Peyer's patch (tissue), 4 donors: ENCODE results near the gene PCK1. TPM values are rescaled to one million over a fixed set of nuclear protein-coding genes. Genes with fewer than 3 reads are reported as not detected.

Source experiments
- DNase-seq, 3 donors: peaks; one replicate each; pipeline ENCODE4 v3.0.0-alpha.2; 2017 to 2019
- H3K27ac ChIP-seq, 4 donors: fragments of 200-600 bp; sonication (generic); one replicate each; pipeline ENCODE4 v1.5.1; 2016 to 2019
- H3K27me3 ChIP-seq, 2 donors: fragments of 200-600 bp; sonication (generic); one replicate each; pipeline ENCODE4 v1.5.1; 2019
- H3K36me3 ChIP-seq, 3 donors: fragments of 200-600 bp; sonication (generic); one replicate each; pipeline ENCODE4 v1.5.1; 2016 to 2019
- H3K4me1 ChIP-seq, 4 donors: fragments of 200-600 bp; sonication (generic); one replicate each; pipeline ENCODE4 v1.5.1; 2016 to 2019
- H3K4me3 ChIP-seq, 4 donors: fragments of 200-600 bp; sonication (generic); 1 replicate in 3 of 4; 2 replicates in 1 of 4; pipeline ENCODE4 v1.5.1; 2016 to 2019; ENCODE audit warnings: mild to moderate bottlenecking in 1 of 4
- H3K9me3 ChIP-seq, 4 donors: fragments of 200-600 bp; sonication (generic); one replicate each; pipeline ENCODE4 v1.5.1; 2016 to 2019; ENCODE audit warnings: mild to moderate bottlenecking in 1 of 4
- POLR2A ChIP-seq, 2 donors: fragments of 450-650 bp; IDR thresholded peaks; one replicate each; pipeline ENCODE4 v1.5.1; 2017; ENCODE audit warnings: antibody characterized with exemption in 2 of 2, mild to moderate bottlenecking in 2 of 2, moderate library complexity in 2 of 2
- total RNA-seq, 4 donors: library from RNA; depleted of rRNA; stranded (reverse); fragments of >200 nt; gene quantifications; one replicate each; pipeline ENCODE4 v1.1.0, GENCODE V29; 2016
- TF ChIP-seq, protein P1 (sequence below), 6 experiments: fragments of 450-650 bp in 4 of 6; fragments of 200-600 bp in 2 of 6; sonication (generic) in 1 of 6; IDR thresholded peaks; one replicate each; pipeline ENCODE4 v1.5.1; 2017 to 2019; ENCODE audit warnings: antibody characterized with exemption in 6 of 6, mild to moderate bottlenecking in 3 of 6, moderate library complexity in 1 of 6

PCK1 gene
- total RNA-seq, 4 donors from 2014 or later = 98.2 to 2,194 (median 572) TPM

DNA sequence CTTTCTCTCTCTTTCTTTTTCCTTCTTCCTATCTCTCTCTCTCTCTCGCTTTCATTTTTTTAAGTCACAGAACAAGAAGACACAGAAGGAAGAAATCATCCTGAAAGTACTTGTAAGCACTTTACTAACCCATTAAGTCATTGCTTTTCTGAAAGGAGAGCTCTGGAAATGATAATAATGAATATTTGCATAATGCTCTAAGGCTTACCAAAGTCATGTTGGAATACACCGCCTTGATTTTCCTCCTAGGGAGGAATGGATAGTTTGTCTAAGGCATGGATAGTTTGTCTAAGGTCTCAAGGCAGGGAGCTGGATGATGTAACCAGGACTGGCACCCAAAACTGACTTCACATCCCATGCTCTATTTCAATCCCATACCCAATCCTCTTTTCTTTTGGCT lies 23.1 kb upstream of the PCK1 start:
- Histone ChIP-seq H3K36me3 (no peaks in the 10 kb centered on the region), H3K27me3 (no peaks in the 10 kb centered on the region), H3K9me3 (no peaks in the 10 kb centered on the region), H3K27ac (peak overlapping the region in 3 of 4 donors; percentile 54 to 90 (median 83)), H3K4me3 (no peak overlapping the region), H3K4me1 (peaks cover 0 to 21% (median 5%) of the 10 kb centered on the region in 4 donors)
- DNase-seq = no peak
- TF ChIP-seq, protein P1, sequence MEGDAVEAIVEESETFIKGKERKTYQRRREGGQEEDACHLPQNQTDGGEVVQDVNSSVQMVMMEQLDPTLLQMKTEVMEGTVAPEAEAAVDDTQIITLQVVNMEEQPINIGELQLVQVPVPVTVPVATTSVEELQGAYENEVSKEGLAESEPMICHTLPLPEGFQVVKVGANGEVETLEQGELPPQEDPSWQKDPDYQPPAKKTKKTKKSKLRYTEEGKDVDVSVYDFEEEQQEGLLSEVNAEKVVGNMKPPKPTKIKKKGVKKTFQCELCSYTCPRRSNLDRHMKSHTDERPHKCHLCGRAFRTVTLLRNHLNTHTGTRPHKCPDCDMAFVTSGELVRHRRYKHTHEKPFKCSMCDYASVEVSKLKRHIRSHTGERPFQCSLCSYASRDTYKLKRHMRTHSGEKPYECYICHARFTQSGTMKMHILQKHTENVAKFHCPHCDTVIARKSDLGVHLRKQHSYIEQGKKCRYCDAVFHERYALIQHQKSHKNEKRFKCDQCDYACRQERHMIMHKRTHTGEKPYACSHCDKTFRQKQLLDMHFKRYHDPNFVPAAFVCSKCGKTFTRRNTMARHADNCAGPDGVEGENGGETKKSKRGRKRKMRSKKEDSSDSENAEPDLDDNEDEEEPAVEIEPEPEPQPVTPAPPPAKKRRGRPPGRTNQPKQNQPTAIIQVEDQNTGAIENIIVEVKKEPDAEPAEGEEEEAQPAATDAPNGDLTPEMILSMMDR (IDR thresholded peaks at IDR 0.05) = no peak
- no peak for TF ChIP-seq POLR2A (IDR thresholded peaks at IDR 0.05)

DNA sequence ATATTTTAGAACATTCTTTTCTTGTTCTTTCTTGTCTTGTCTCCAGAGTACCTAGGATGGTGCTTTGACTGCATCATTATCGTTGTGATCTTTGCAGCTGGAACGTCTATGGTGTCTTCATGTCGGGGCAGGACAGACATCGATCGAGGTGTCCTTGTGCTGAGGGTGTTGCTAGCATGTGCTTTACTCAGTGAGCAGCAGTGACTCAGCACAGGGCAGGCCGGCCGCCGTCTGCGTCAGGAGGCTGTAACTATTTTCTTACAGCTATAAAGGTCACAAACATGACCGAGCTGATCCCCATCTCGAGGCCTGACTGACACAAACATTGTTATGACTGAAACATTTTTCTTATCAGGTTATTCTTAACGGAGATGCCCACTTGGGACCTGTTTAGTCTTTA lies 21.0 kb upstream of the PCK1 start:
- H3K9me3 ChIP-seq = no peaks in the 10 kb centered on the region
- DNase-seq = peak in 1 of 3 donors; percentile 82
- H3K36me3 ChIP-seq = no peaks in the 10 kb centered on the region
- H3K4me1 ChIP-seq = peaks cover 0 to 29% (median 5%) of the 10 kb centered on the region in 4 donors
- no peaks in the 10 kb centered on the region for H3K27me3 ChIP-seq
- peak overlapping the region in 2 of 4 donors; percentile 79 to 89 for H3K27ac ChIP-seq
- TF ChIP-seq POLR2A (IDR thresholded peaks at IDR 0.05) = no peak
- TF ChIP-seq, protein P1 (IDR thresholded peaks at IDR 0.05) = no peak
- no peak overlapping the region for H3K4me3 ChIP-seq

DNA sequence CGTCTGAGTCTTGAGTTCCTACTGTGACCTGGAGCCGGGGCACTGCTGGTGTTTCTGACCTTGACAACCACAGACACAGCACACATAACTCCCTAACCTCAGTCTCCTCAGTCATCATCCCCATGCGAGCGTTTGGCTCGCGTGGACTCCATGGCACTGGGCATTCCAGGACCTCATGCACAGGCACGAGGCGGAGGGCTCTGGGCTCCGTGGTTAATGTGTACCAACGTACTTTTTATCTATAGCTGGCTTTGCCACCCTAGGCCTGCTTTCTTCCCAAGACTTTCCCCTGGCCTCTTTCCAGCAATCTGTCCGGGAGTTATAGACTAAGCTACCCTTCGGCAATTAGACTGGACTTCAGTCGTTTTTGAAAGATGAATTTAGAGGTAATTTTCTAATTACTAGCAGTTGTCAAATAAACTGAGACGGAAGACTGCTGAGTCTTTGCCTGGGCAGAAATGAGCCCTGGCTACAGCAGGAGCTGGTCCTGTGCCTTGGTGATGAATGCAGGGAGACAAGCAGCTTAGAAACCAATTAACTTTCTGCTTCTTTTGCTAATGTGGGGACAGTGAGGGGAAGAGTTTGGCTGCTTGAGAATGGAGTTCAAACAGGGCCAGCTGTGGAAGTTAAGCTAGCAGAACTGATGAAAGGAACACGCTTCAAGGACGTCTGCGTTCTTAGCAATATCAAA lies 19.9 kb upstream of the PCK1 start:
- H3K4me3 ChIP-seq = peak overlapping the region in 1 of 4 donors; percentile 24
- peak overlapping the region in 3 of 4 donors; percentile 36 to 89 (median 79) for H3K27ac ChIP-seq
- peak in 2 of 3 donors; percentile 77 to 83 for DNase-seq
- no peaks in the 10 kb centered on the region for H3K36me3 ChIP-seq
- H3K27me3 ChIP-seq = no peaks in the 10 kb centered on the region
- no peaks in the 10 kb centered on the region for H3K9me3 ChIP-seq
- H3K4me1 ChIP-seq = peaks cover 0 to 40% (median 3%) of the 10 kb centered on the region in 4 donors
- TF ChIP-seq, protein P1 (IDR thresholded peaks at IDR 0.05) = no peak
- TF ChIP-seq POLR2A (IDR thresholded peaks at IDR 0.05) = peak in 1 of 2 donors; percentile 61

DNA sequence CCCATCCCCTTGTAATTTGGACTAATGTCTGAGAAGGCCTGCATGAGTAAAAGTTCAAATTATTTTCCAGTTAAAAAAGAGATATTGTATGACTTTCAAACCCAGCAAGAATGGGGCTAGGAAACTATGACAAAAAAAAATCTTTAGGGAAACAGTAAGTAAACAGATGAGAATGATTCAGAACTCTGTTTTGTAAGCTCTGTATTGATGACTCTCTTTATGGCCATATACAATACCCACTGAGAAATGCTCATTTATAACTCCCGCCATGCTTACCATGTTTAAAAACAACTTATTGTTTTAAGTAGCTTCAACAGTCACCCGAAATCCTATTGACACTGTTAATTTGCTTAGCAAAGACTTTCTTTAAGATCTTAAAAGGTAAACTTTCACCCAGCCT lies 17.2 kb upstream of the PCK1 start:
- DNase-seq = no peak
- Histone ChIP-seq H3K9me3 (no peaks in the 10 kb centered on the region), H3K36me3 (no peaks in the 10 kb centered on the region), H3K27ac (peak overlapping the region in 1 of 4 donors; percentile 92), H3K4me3 (no peak overlapping the region), H3K27me3 (no peaks in the 10 kb centered on the region), H3K4me1 (peaks cover 0 to 40% (median 3%) of the 10 kb centered on the region in 4 donors)
- TF ChIP-seq, protein P1 (IDR thresholded peaks at IDR 0.05) = no peak
- TF ChIP-seq POLR2A (IDR thresholded peaks at IDR 0.05) = no peak

DNA sequence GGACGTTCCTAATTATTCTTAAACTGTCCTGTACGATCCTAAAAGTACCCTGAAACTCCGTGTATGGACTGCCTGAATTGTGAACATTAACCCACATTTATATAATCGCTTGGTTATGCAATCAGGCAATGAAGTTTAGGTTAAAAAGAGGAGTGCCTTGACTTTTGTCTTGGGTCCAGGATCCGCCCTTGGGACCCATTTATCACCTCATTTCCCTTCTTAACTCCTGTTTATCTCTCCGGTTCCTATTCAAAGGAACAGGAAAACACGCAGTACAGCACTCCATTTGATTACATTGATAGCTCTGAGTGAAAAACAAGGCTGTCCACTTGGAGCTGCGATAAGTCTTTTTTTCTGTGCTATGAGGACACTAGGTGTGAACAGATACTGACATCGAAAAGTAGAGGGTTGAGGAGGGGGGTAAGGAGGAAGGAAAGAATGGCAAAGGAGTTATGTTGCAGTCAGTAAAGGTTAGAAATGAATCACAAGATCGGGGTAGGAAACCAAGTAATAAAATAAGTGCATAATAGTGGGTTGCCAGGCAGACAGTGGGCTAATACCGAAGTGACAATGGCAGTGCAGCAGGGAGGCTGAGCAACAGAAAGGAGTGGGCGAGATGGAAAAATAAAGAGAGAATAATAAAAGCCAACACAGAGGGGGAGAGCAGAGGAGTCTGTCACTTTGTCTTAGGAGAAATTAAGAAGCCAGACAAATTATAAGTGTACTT lies 15.9 kb upstream of the PCK1 start:
- H3K9me3 ChIP-seq = no peaks in the 10 kb centered on the region
- no peaks in the 10 kb centered on the region for H3K27me3 ChIP-seq
- DNase-seq = peak in 1 of 3 donors; percentile 76
- H3K4me1 ChIP-seq = peaks cover 0 to 40% (median 3%) of the 10 kb centered on the region in 4 donors
- H3K36me3 ChIP-seq = no peaks in the 10 kb centered on the region
- H3K27ac ChIP-seq = peak overlapping the region in 3 of 4 donors; percentile 56 to 92 (median 84)
- peak overlapping the region in 1 of 4 donors; percentile 0 for H3K4me3 ChIP-seq
- TF ChIP-seq, protein P1 (IDR thresholded peaks at IDR 0.05) = no peak
- peak in 1 of 2 donors; percentile 79 for TF ChIP-seq POLR2A (IDR thresholded peaks at IDR 0.05)
